Skin of body (tissue), 3 donors: Measurements from ENCODE around the gene CHRNA3. TPM values are rescaled to one million over a fixed set of nuclear protein-coding genes. Genes with fewer than 3 reads are reported as not detected.
"Not testable (repeated sequence)": the region's sequence is repeated elsewhere in the genome, so short reads cannot be mapped to it uniquely, and the experiment has no call there.

Experiments used
- DNase-seq: peaks from one replicate; lab custom pipeline; 2025; lab: John Stamatoyannopoulos, UW
- small RNA-seq: library from RNA; depleted of rRNA; stranded (forward); fragments of <200 nt; gene quantifications from one replicate; pipeline ENCODE3, GENCODE V24; 2014; ENCODE audit warnings: low replicate concordance
- total RNA-seq: library from RNA; depleted of rRNA; stranded (reverse); fragments of >200 nt; gene quantifications from one replicate; pipeline ENCODE4 v1.2.3, GENCODE V29; 2014

CHRNA3 gene
- total RNA-seq, 1 donor from 2014 or later = 0.39 TPM

DNA sequence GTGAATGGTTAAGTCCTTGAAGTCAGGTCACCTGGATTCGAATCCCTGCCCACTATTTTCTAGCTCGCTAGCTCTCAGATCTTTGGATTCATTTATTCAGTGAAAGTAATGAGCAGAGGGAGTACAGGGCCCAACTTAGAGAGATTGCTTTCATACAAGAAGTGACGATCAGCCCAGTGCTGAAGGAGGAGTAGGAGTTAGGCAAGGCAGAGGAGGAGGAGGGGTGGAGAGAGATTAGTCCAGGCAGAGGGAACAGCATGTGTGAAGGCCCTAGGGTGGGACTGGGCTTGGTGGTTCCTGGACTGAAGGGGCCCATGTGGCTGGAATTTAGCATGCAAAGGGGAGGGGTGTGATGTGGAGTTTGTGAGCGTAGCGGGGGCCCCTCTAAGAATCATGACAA, 59.3 kb downstream of the CHRNA3 start:
- DNase-seq = no peak

DNA sequence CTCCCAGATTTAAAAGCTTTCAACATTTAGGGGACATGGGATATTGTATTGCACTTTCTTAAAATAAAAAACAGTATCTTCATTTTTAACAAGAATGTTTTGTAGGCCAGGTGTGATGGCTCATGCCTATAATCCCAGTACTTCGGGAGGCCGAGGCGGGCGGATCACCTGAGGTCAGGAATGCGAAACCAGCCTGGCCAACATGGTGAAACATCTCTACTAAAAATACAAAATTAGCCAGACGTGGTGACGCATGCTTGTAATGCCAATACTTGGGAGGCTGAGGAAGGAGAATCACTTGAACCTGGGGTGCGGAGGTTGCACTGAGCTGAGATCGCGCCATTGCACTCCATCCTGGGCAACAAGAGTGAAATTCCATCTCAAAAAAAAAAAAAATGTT, 60.6 kb downstream of the CHRNA3 start:
- not testable (repeated sequence) for DNase-seq

DNA sequence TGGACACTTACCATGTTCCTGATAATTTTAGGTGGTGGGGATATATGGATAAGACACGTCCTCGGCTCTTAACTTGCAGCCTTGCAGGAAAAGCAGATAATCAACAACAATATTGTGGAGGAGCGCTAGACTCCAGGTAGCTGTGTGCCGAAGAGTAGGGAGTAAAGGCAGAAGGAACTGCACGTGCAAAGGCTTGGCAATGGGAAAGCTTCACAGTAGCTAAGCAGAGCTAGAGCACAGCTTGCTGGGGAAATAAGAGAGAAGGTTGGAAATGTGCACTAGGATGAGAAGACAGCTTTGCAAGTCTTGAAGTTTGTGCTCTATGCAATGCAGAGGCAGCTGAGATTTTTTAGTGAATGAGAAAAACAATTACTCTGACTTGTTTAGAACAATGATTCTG, 68.2 kb downstream of the CHRNA3 start:
- no peak for DNase-seq

DNA sequence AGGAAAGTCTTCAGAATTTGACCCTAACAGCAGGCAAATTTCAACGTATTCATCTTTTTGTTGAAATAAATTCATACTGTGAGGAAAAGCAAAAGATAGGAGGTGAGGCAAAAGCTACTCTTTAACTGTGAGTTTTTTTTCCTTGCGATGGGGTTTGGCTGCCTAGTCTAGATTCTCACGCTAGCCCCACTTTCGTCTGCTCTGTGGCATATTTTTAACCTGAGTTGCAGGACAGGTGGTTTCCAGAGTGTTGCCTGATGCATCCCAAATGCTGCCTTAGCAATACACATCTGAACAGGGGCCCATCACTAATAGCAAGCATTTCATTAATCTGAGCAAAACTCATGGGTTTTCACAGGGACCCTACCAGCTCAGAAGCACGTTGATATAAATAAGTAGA, 68.9 kb downstream of the CHRNA3 start:
- no peak for DNase-seq

DNA sequence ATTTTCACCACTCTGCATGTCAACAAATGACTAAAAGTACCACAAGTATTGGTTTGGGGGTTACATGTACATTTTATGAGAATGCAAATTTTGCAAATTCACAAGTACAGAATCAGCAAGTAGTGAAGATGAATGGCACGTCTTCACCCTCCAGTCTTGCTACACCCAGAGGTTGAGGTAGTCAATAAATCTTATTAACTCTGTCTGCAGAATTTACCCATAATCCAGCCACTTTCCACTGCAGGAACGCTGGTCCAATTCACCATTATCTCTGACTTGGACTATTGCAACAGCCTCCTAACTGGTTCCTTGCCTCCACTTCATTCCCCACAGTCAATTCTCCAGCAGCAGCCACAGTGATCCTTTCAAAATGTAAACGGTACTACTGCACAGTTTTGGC, 70.0 kb downstream of the CHRNA3 start:
- no peak for DNase-seq

DNA sequence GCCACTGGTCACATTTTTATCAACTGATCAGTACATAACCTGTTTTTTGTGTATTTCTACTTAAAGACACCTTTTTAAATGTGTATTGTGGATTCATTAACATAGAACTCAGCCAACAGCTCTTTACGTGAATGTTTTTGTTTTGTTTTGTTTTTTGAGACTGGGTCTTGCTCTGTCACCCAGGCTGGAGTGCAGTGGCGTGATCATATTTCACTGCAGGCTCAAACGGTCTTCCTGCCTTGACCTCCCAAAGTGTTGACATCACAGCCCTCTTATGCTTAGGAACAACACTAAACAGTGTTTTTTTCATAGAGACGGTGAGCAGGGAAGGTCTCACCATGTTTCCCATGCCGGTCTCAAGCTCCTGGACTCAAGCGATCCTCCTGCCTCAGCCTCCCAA, 70.6 kb downstream of the CHRNA3 start:
- DNase-seq = no peak

Small RNA genes lying within 50 kb of the gene (small RNA-seq; reads per million reads assigned to genes)
- gene AC067863.2 = not detected

Other genes with a start within 250 kb of the CHRNA3 start
- 45.2 TPM for gene IREB2, start 182.8 kb downstream of the CHRNA3 start, total RNA-seq
- 3.1 TPM for gene HYKK, start 113.4 kb downstream of the CHRNA3 start, total RNA-seq
- 118 TPM for gene PSMA4, start 80.6 kb downstream of the CHRNA3 start, total RNA-seq
- gene CHRNA5, start 55.5 kb downstream of the CHRNA3 start, total RNA-seq = 0.39 TPM
- gene CHRNB4, start 20.2 kb upstream of the CHRNA3 start, total RNA-seq = not detected
- 6.6 TPM for gene ADAMTS7, start 190.5 kb upstream of the CHRNA3 start, total RNA-seq